H1 (cell line): Measurements from ENCODE around the gene IFT122. TPM values are rescaled to one million over a fixed set of nuclear protein-coding genes. Genes with fewer than 3 reads are reported as not detected.

ENCODE experiments used
- CTCF ChIA-PET: fragments of 300-600 bp; sonication (Branson Sonifier 250); formaldehyde crosslinking; loops from one replicate; lab custom pipeline; 2021; ENCODE audit not compliant: partially characterized antibody; lab: Charles Lee
- POLR2A ChIA-PET: fragments of 300-600 bp; sonication (Branson Sonifier 250); formaldehyde crosslinking; loops from one replicate; lab custom pipeline; 2021; ENCODE audit warnings: inconsistent platforms; ENCODE audit not compliant: partially characterized antibody; lab: Charles Lee
- DNase-seq, 2 experiments: peaks; one replicate each; pipeline versions ENCODE4 v3.0.0 to v3.0.0-alpha.2; 2010 to 2022; ENCODE audit warnings: low spot score in 2 of 2, low read depth in 1 of 2, mixed read lengths in 1 of 2
- FAIRE-seq: peaks from 2 replicates; lab custom pipeline; 2011; peaks lifted over from hg19 to GRCh38; lab: Jason Lieb, UNC
- H2AFZ ChIP-seq: 2 replicates; pipeline ENCODE4 v1.8.1; 2012; ENCODE audit warnings: low read length, inconsistent platforms
- H2AK5ac ChIP-seq: 2 replicates; pipeline ENCODE4 v1.6.1; 2013; ENCODE audit warnings: low read depth, low read length
- H2BK120ac ChIP-seq: replicated peaks from 2 replicates; pipeline ENCODE3; 2013; ENCODE audit warnings: low read depth, low read length, inconsistent platforms
- H2BK12ac ChIP-seq: 2 replicates; pipeline ENCODE4 v1.6.1; 2013; ENCODE audit warnings: low read depth, low read length
- H2BK15ac ChIP-seq: 2 replicates; pipeline ENCODE4 v1.6.1; 2013; ENCODE audit warnings: low read length
- H2BK20ac ChIP-seq: 2 replicates; pipeline ENCODE4 v1.6.1; 2013; ENCODE audit warnings: low read length
- H2BK5ac ChIP-seq: 2 replicates; pipeline ENCODE4 v1.6.1; 2013; ENCODE audit warnings: low read depth, low read length
- H3K14ac ChIP-seq: 2 replicates; pipeline ENCODE4 v1.6.1; 2013; ENCODE audit warnings: inconsistent platforms; ENCODE audit not compliant: insufficient read length
- H3K18ac ChIP-seq: 2 replicates; pipeline ENCODE4 v1.6.1; 2013; ENCODE audit warnings: low read length; ENCODE audit errors: extremely low read depth
- H3K23ac ChIP-seq: 2 replicates; pipeline ENCODE4 v1.6.1; 2013; ENCODE audit warnings: inconsistent platforms; ENCODE audit not compliant: insufficient read length
- H3K23me2 ChIP-seq: 2 replicates; pipeline ENCODE4 v1.6.1; 2013; ENCODE audit warnings: low read depth, low read length
- H3K27ac ChIP-seq: 2 replicates; pipeline ENCODE4 v1.6.1; 2011; ENCODE audit warnings: low read depth, low read length, inconsistent platforms
- H3K27me3 ChIP-seq, 4 experiments: replicated peaks in 1 of 4; 1 replicate in 1 of 4; 2 replicates in 3 of 4; pipeline versions ENCODE4 v1.6.1 to v1.8.1; 2011 to 2013; ENCODE audit warnings: low read length in 3 of 4, mild to moderate bottlenecking in 3 of 4, inconsistent platforms in 2 of 4, mixed read lengths in 2 of 4, moderate library complexity in 1 of 4; ENCODE audit not compliant: control insufficient read depth in 3 of 4, insufficient read depth in 3 of 4; ENCODE audit errors: extremely low read depth in 1 of 4
- H3K36me3 ChIP-seq, 4 experiments: 2 replicates each; pipeline versions ENCODE4 v1.6.1 to v1.8.1; 2011 to 2013; ENCODE audit warnings: mild to moderate bottlenecking in 4 of 4, low read length in 3 of 4, moderate library complexity in 2 of 4, control low read depth in 1 of 4, inconsistent platforms in 1 of 4; ENCODE audit not compliant: insufficient read depth in 4 of 4, control insufficient read depth in 2 of 4
- H3K4ac ChIP-seq: replicated peaks from 2 replicates; pipeline ENCODE3; 2013; ENCODE audit warnings: low read length, low read depth, mixed read lengths, inconsistent platforms; ENCODE audit not compliant: insufficient read length
- H3K4me1 ChIP-seq, 4 experiments: replicated peaks in 1 of 4; 1 replicate in 1 of 4; 2 replicates in 3 of 4; pipeline versions ENCODE4 v1.6.1 to v1.8.1; 2011 to 2013; ENCODE audit warnings: low read length in 3 of 4, inconsistent platforms in 2 of 4, mixed read lengths in 1 of 4; ENCODE audit not compliant: insufficient read depth in 4 of 4, control insufficient read depth in 3 of 4
- H3K4me2 ChIP-seq, 2 experiments: 2 replicates each; pipeline versions ENCODE4 v1.6.1 to v1.8.1; 2011 to 2013; ENCODE audit warnings: low read depth in 2 of 2, low read length in 2 of 2, control low read depth in 1 of 2, inconsistent platforms in 1 of 2, mild to moderate bottlenecking in 1 of 2; ENCODE audit not compliant: insufficient read depth in 1 of 2
- H3K4me3 ChIP-seq, 4 experiments: fragments of 200-600, 300-600 bp in 1 of 4; sonication (generic), shearing (Covaris generic), sonication (Bioruptor Twin) in 1 of 4; 2 replicates each; pipeline versions ENCODE4 v1.5.1 to v1.8.1; 2011 to 2016; ENCODE audit warnings: low read length in 4 of 4, low read depth in 3 of 4, control low read depth in 2 of 4, inconsistent platforms in 2 of 4, mild to moderate bottlenecking in 2 of 4, mixed read lengths in 1 of 4, moderate library complexity in 1 of 4; ENCODE audit not compliant: insufficient read depth in 2 of 4; ENCODE audit errors: extremely low read depth in 1 of 4
- H3K56ac ChIP-seq: replicated peaks from 2 replicates; pipeline ENCODE3; 2013; ENCODE audit warnings: low read depth, mild to moderate bottlenecking, mixed read lengths, low read length, inconsistent platforms; ENCODE audit not compliant: insufficient read length
- H3K79me1 ChIP-seq: 2 replicates; pipeline ENCODE4 v1.6.1; 2013; ENCODE audit warnings: low read depth, low read length, control low read depth
- H3K79me2 ChIP-seq, 2 experiments: 2 replicates each; pipeline versions ENCODE4 v1.6.1 to v1.8.1; 2012 to 2013; ENCODE audit warnings: low read length in 2 of 2, mild to moderate bottlenecking in 2 of 2, inconsistent platforms in 1 of 2; ENCODE audit not compliant: insufficient read depth in 2 of 2, control insufficient read depth in 1 of 2
- H3K9ac ChIP-seq, 4 experiments: replicated peaks in 1 of 4; 1 replicate in 1 of 4; 2 replicates in 3 of 4; pipeline versions ENCODE4 v1.6.1 to v1.8.1; 2011 to 2013; ENCODE audit warnings: low read depth in 3 of 4, low read length in 3 of 4, control low read depth in 2 of 4, mild to moderate bottlenecking in 2 of 4, moderate library complexity in 2 of 4, inconsistent platforms in 1 of 4; ENCODE audit errors: extremely low read depth in 1 of 4
- H3K9me3 ChIP-seq, 2 experiments: 2 replicates each; pipeline versions ENCODE4 v1.6.1 to v1.8.1; 2012 to 2013; ENCODE audit warnings: mild to moderate bottlenecking in 2 of 2, moderate library complexity in 2 of 2, control low read depth in 1 of 2, inconsistent platforms in 1 of 2, low read depth in 1 of 2, low read length in 1 of 2, mixed read lengths in 1 of 2; ENCODE audit not compliant: insufficient read depth in 2 of 2
- H4K20me1 ChIP-seq, 2 experiments: replicated peaks in 1 of 2; 2 replicates each; pipeline versions ENCODE3 to v1.8.1; 2011 to 2013; ENCODE audit warnings: inconsistent platforms in 2 of 2, low read length in 2 of 2, mild to moderate bottlenecking in 1 of 2; ENCODE audit not compliant: insufficient read depth in 2 of 2, control insufficient read depth in 1 of 2
- H4K5ac ChIP-seq: 2 replicates; pipeline ENCODE4 v1.6.1; 2013; ENCODE audit warnings: low read length, low read depth, mixed read lengths, inconsistent platforms; ENCODE audit not compliant: insufficient read length
- H4K8ac ChIP-seq: 2 replicates; pipeline ENCODE4 v1.8.0; 2013; ENCODE audit warnings: mild to moderate bottlenecking, moderate library complexity, low read length, inconsistent platforms; ENCODE audit not compliant: insufficient read depth; ENCODE audit errors: extremely low read depth
- H4K91ac ChIP-seq: replicated peaks from 2 replicates; pipeline ENCODE3; 2013; ENCODE audit warnings: low read length, mixed read lengths, inconsistent platforms; ENCODE audit not compliant: insufficient read length
- MAFK ChIP-seq: IDR thresholded peaks from 2 replicates; pipeline ENCODE4 v1.6.1; 2012; ENCODE audit warnings: low read depth, mild to moderate bottlenecking, improper control_type of control experiment, low read length
- POLR2A ChIP-seq, 2 experiments: IDR thresholded peaks; 1 replicate in 1 of 2; 2 replicates in 1 of 2; pipeline ENCODE4 v1.6.1; 2011; ENCODE audit warnings: low read depth in 2 of 2, low read length in 2 of 2, mild to moderate bottlenecking in 2 of 2; ENCODE audit errors: control extremely low read depth in 1 of 2
- POLR2AphosphoS5 ChIP-seq: IDR thresholded peaks from 2 replicates; pipeline ENCODE4 v1.6.1; 2011; ENCODE audit warnings: low read depth, low read length
- POU5F1 ChIP-seq: IDR thresholded peaks from 2 replicates; pipeline ENCODE4 v1.6.1; 2011; ENCODE audit warnings: low read depth, mild to moderate bottlenecking, low read length, moderate library complexity
- SRF ChIP-seq: IDR thresholded peaks from 2 replicates; pipeline ENCODE4 v1.6.1; 2011; ENCODE audit warnings: mild to moderate bottlenecking, low read depth, low read length, moderate library complexity
- TAF7 ChIP-seq: optimal IDR thresholded peaks from 2 replicates; pipeline ENCODE3; 2011; ENCODE audit warnings: low read depth, mild to moderate bottlenecking, inconsistent platforms, low read length, moderate library complexity, borderline replicate concordance
- TBP ChIP-seq: IDR thresholded peaks from 2 replicates; pipeline ENCODE4 v1.6.1; 2011; ENCODE audit warnings: low read depth, low read length, improper control_type of control experiment
- WGBS, 2 experiments: shearing (Covaris generic) in 1 of 2; methylation state at CpG; one replicate each; pipeline versions ENCODE4 v1.1.6 to v1.1.7; 2013 to 2015; ENCODE audit warnings: low lambda C conversion rate in 2 of 2, mixed read lengths in 2 of 2, inconsistent platforms in 1 of 2, low coverage in 1 of 2, missing lambda C conversion rate in 1 of 2; ENCODE audit not compliant: insufficient replicate concordance in 2 of 2, insufficient coverage in 1 of 2, insufficient read length in 1 of 2; ENCODE audit errors: extremely low coverage in 1 of 2, missing lambda C conversion rate in 1 of 2; 5-methylcytosine and 5-hydroxymethylcytosine counted together
- polyA plus RNA-seq, 7 experiments: library from polyadenylated mRNA; depleted of rRNA in 3 of 7; stranded (reverse) in 5 of 7; unstranded in 2 of 7; fragments of >200 nt in 5 of 7; fragments of 200-250 nt in 2 of 7; gene quantifications; 1 replicate in 5 of 7; 2 replicates in 1 of 7; 4 replicates in 1 of 7; pipeline versions ENCODE4 v1.2.1 to v1.2.3, GENCODE V29; 2011 to 2013; ENCODE audit warnings: missing spikeins in 2 of 7, mixed read lengths in 2 of 7
- total RNA-seq: library from RNA; stranded (reverse); fragmentation: NEBNext Ultra II Directional; extraction: Animal tissue kit (Norgen Biotek cat#: 25700); gene quantifications from 2 replicates; pipeline ENCODE4 v1.2.1, GENCODE V29; 2021
- TF ChIP-seq, protein P1 (sequence below): IDR thresholded peaks from 2 replicates; pipeline ENCODE4 v1.6.1; 2011; ENCODE audit warnings: low read length, improper control_type of control experiment

IFT122 gene
- total and polyA plus RNA-seq, 2 of the 8 experiments (the other 6 are each of a cell fraction or from before 2014, with no cell fraction given): 23.7 to 25.1 TPM

DNA sequence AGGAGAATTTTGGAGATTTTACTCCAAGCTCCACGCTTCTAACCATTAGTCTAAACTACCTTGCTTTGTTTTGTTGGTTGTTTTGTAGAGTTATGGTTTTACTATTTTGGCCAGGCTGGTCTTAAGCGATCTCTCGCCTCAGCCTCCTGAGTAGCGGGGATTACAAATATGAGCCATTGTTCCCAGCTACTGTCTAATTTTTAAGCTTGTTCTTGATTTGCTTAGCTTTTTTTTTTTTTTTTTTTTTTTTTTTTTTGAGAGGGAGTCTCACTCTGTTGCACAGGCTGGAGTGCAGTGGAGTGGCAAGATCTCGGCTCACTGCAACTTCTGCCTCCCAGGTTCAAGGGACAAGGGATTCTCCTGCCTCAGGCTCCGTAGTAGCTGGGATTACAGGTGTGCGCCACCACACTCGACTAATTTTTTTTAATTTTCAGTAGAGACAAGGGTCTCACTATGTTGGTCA is 40.1 kb upstream of the IFT122 start:
- H2BK12ac ChIP-seq: no peak overlapping the region
- H2BK15ac ChIP-seq: no peak overlapping the region
- H3K56ac ChIP-seq: no peak overlapping the region
- no peak overlapping the region for H3K23ac ChIP-seq
- no peak overlapping the region for H2BK20ac ChIP-seq
- H3K27ac ChIP-seq: 0 out of 2 replicates have a peak overlapping the region, but pooled peaks have one; percentile 72
- H3K14ac ChIP-seq: no peak overlapping the region
- peaks cover 0 to 4% (median 0%) of the 10 kb centered on the region in 4 experiments; a peak in 3 of 7 replicates for H3K4me1 ChIP-seq
- DNase-seq: no peak
- no peak overlapping the region for H4K5ac ChIP-seq
- no peaks in the 10 kb centered on the region for H3K23me2 ChIP-seq
- no peak overlapping the region for H3K4ac ChIP-seq
- no peak overlapping the region for H2BK120ac ChIP-seq
- FAIRE-seq: no peak
- peaks cover 0 to 8% (median 0%) of the 10 kb centered on the region in 4 experiments; a peak in 2 of 8 replicates for H3K36me3 ChIP-seq
- no peaks in the 10 kb centered on the region; a peak in 1 of 7 replicates for H3K27me3 ChIP-seq
- H3K18ac ChIP-seq: no peak overlapping the region
- ChIA-PET CTCF (interaction anchor here (0.7 to 9.2 kb wide), 13 partner anchors 9 to 71 kb away, joined by 3 to 58 read pairs (median 5); partner anchors contain the start of gene EFCAB12), POLR2A (interaction anchor here (0.6 to 1.9 kb wide), 6 partner anchors 26 to 480 kb away, joined by 3 to 6 read pairs (median 4); partner anchors contain the start of genes EFCAB12, IFT122 and MBD4)
- H3K79me1 ChIP-seq: peaks cover 4% of the 10 kb centered on the region
- peaks cover 17 to 43% of the 10 kb centered on the region in 2 experiments for H3K79me2 ChIP-seq
- H3K4me2 ChIP-seq: peak overlapping the region; percentile 61 to 86; a peak in 3 of 4 replicates
- no peak overlapping the region for H2BK5ac ChIP-seq
- 81% methylated on average over 8 of the region's 8 CpGs; no CpG with 5 or more reads in 1 of the 2 experiments for whole genome bisulfite sequencing, 2 experiments
- no peak overlapping the region for H4K8ac ChIP-seq
- H3K9me3 ChIP-seq: no peaks in the 10 kb centered on the region
- TF ChIP-seq POLR2AphosphoS5 (no peak), TAF7 (peak; percentile 96), MAFK (no peak), POLR2A (IDR thresholded peaks at IDR 0.05; ENCODE audit: control extremely low read depth in 1 of 2, low read depth in 2 of 2, low read length in 2 of 2) (peak in 1 of 2 experiments; percentile 52; a peak in 2 of 3 replicates), POU5F1 (no peak), TBP (peak; percentile 65), SRF (no peak)
- TF ChIP-seq, protein P1, sequence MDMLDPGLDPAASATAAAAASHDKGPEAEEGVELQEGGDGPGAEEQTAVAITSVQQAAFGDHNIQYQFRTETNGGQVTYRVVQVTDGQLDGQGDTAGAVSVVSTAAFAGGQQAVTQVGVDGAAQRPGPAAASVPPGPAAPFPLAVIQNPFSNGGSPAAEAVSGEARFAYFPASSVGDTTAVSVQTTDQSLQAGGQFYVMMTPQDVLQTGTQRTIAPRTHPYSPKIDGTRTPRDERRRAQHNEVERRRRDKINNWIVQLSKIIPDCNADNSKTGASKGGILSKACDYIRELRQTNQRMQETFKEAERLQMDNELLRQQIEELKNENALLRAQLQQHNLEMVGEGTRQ: no peak
- H2AK5ac ChIP-seq: no peak overlapping the region
- peaks cover 4 to 11% of the 10 kb centered on the region in 2 experiments for H4K20me1 ChIP-seq
- peak overlapping the region; percentile 54; the same call in 1 of the 2 replicates for H2AFZ ChIP-seq
- peak overlapping the region in 2 of 4 experiments; percentile 61 to 89; a peak in 2 of 8 replicates for H3K4me3 ChIP-seq
- no peak overlapping the region for H4K91ac ChIP-seq
- no peak overlapping the region for H3K9ac ChIP-seq
